H9 (cell line): Measurements from ENCODE around the gene CLK3. TPM values are rescaled to one million over a fixed set of nuclear protein-coding genes. Genes with fewer than 3 reads are reported as not detected.

ENCODE experiments used
- DNase-seq: peaks from one replicate; pipeline ENCODE4 v3.0.0-alpha.2; 2017
- H2AFZ ChIP-seq: one replicate; pipeline ENCODE4 v1.6.1; 2013; ENCODE audit warnings: mild to moderate bottlenecking, low read length, control low read depth, moderate library complexity
- H2AK5ac ChIP-seq: 2 replicates; pipeline ENCODE4 v1.6.1; 2013; ENCODE audit warnings: low read length, control low read depth, mixed read lengths; ENCODE audit not compliant: insufficient read length
- H2BK120ac ChIP-seq: one replicate; pipeline ENCODE4 v1.6.1; 2013; ENCODE audit warnings: low read depth, mild to moderate bottlenecking, low read length, control low read depth, inconsistent platforms; ENCODE audit not compliant: poor library complexity, severe bottlenecking
- H2BK12ac ChIP-seq: 2 replicates; pipeline ENCODE4 v1.6.1; 2013; ENCODE audit warnings: low read length, control low read depth, mixed read lengths, low read depth; ENCODE audit not compliant: insufficient read length
- H2BK15ac ChIP-seq: 2 replicates; pipeline ENCODE4 v1.6.1; 2013; ENCODE audit warnings: low read depth, low read length, control low read depth
- H2BK20ac ChIP-seq: one replicate; pipeline ENCODE4 v1.6.1; 2013; ENCODE audit warnings: low read depth, mild to moderate bottlenecking, low read length, control low read depth, inconsistent platforms; ENCODE audit not compliant: poor library complexity, severe bottlenecking
- H2BK5ac ChIP-seq: 2 replicates; pipeline ENCODE4 v1.6.1; 2013; ENCODE audit warnings: low read length, control low read depth, mixed read lengths; ENCODE audit not compliant: insufficient read length
- H3K14ac ChIP-seq: 2 replicates; pipeline ENCODE4 v1.6.1; 2013; ENCODE audit warnings: low read length, control low read depth; ENCODE audit not compliant: insufficient read depth
- H3K18ac ChIP-seq: 2 replicates; pipeline ENCODE4 v1.6.1; 2013; ENCODE audit warnings: low read depth, mild to moderate bottlenecking, mixed read lengths, low read length, control low read depth; ENCODE audit not compliant: insufficient read length
- H3K23ac ChIP-seq: 2 replicates; pipeline ENCODE4 v1.6.1; 2013; ENCODE audit warnings: low read length, control low read depth, mixed read lengths, low read depth; ENCODE audit not compliant: insufficient read length
- H3K23me2 ChIP-seq: 2 replicates; pipeline ENCODE4 v1.6.1; 2013; ENCODE audit warnings: low read depth, mild to moderate bottlenecking, mixed read lengths, low read length, control low read depth; ENCODE audit not compliant: insufficient read length, poor library complexity, severe bottlenecking
- H3K27ac ChIP-seq: 2 replicates; pipeline ENCODE4 v1.5.1; 2013; ENCODE audit warnings: low read length, control low read depth, mixed read lengths, low read depth; ENCODE audit not compliant: insufficient read length
- H3K27me3 ChIP-seq: 2 replicates; pipeline ENCODE4 v1.6.1; 2013; ENCODE audit warnings: low read length, control low read depth, inconsistent platforms; ENCODE audit not compliant: insufficient read depth
- H3K4ac ChIP-seq: 2 replicates; pipeline ENCODE4 v1.6.1; 2013; ENCODE audit warnings: low read depth, mild to moderate bottlenecking, control low read depth, inconsistent platforms, low read length, moderate library complexity
- H3K4me1 ChIP-seq: 2 replicates; pipeline ENCODE4 v1.6.1; 2013; ENCODE audit warnings: low read length, control low read depth, inconsistent platforms; ENCODE audit not compliant: insufficient read depth
- H3K4me2 ChIP-seq: 2 replicates; pipeline ENCODE4 v1.6.1; 2013; ENCODE audit warnings: low read length, control low read depth, mixed read lengths; ENCODE audit not compliant: insufficient read length, insufficient read depth
- H3K56ac ChIP-seq: 2 replicates; pipeline ENCODE4 v1.6.1; 2013; ENCODE audit warnings: low read depth, mild to moderate bottlenecking, mixed read lengths, low read length, control low read depth; ENCODE audit not compliant: insufficient read length
- H3K79me1 ChIP-seq: 2 replicates; pipeline ENCODE4 v1.6.1; 2013; ENCODE audit warnings: low read depth, mild to moderate bottlenecking, moderate library complexity, low read length, control low read depth, inconsistent platforms; ENCODE audit not compliant: insufficient read depth, poor library complexity, severe bottlenecking
- H3K79me2 ChIP-seq: 2 replicates; pipeline ENCODE4 v1.6.1; 2013; ENCODE audit warnings: low read length, control low read depth, inconsistent platforms; ENCODE audit not compliant: insufficient read depth
- H3K9ac ChIP-seq: 2 replicates; pipeline ENCODE4 v1.6.1; 2013; ENCODE audit warnings: low read length, control low read depth, mixed read lengths; ENCODE audit not compliant: insufficient read length; ENCODE audit errors: extremely low read depth
- H3K9me3 ChIP-seq: one replicate; pipeline ENCODE4 v1.6.1; 2013; ENCODE audit warnings: low read depth, low read length, inconsistent platforms; ENCODE audit not compliant: control insufficient read depth
- H3T11ph ChIP-seq: one replicate; pipeline ENCODE4 v1.6.1; 2013; ENCODE audit warnings: mild to moderate bottlenecking, low read length, control low read depth, inconsistent platforms
- H4K20me1 ChIP-seq: one replicate; pipeline ENCODE4 v1.6.1; 2013; ENCODE audit not compliant: control insufficient read depth, insufficient read length, insufficient read depth
- H4K5ac ChIP-seq: 2 replicates; pipeline ENCODE4 v1.6.1; 2013; ENCODE audit warnings: low read depth, mild to moderate bottlenecking, mixed read lengths, low read length, control low read depth; ENCODE audit not compliant: insufficient read length
- H4K8ac ChIP-seq: replicated peaks from 2 replicates; pipeline ENCODE4 v1.6.1; 2013; ENCODE audit warnings: low read length, control low read depth, mixed read lengths, low read depth; ENCODE audit not compliant: insufficient read length
- H4K91ac ChIP-seq: 2 replicates; pipeline ENCODE4 v1.6.1; 2013; ENCODE audit warnings: low read depth, mild to moderate bottlenecking, moderate library complexity, mixed read lengths, low read length, control low read depth; ENCODE audit not compliant: insufficient read length
- H3K27ac Mint-ChIP-seq, 3 experiments: 2 replicates in 2 of 3; 3 replicates in 1 of 3; pipeline ENCODE4 v1.8.0; 2020 to 2021; ENCODE audit warnings: mixed read lengths in 3 of 3, mild to moderate bottlenecking in 1 of 3, moderate library complexity in 1 of 3
- H3K27me3 Mint-ChIP-seq: 2 replicates; pipeline ENCODE4 v1.8.0; 2021; ENCODE audit warnings: low read depth, mild to moderate bottlenecking, moderate library complexity, mixed read lengths
- H3K36me3 Mint-ChIP-seq, 3 experiments: 2 replicates in 2 of 3; 3 replicates in 1 of 3; pipeline ENCODE4 v1.8.0; 2020 to 2021; ENCODE audit warnings: low read depth in 3 of 3, mixed read lengths in 3 of 3; ENCODE audit not compliant: insufficient read depth in 1 of 3
- H3K4me1 Mint-ChIP-seq, 2 experiments: 2 replicates each; pipeline ENCODE4 v1.8.0; 2020; ENCODE audit warnings: mixed read lengths in 2 of 2
- H3K4me3 Mint-ChIP-seq, 2 experiments: 2 replicates in 1 of 2; 3 replicates in 1 of 2; pipeline ENCODE4 v1.8.0; 2020 to 2021; ENCODE audit warnings: mild to moderate bottlenecking in 2 of 2, mixed read lengths in 2 of 2, moderate library complexity in 1 of 2
- H3K9me3 Mint-ChIP-seq, 2 experiments: 2 replicates in 1 of 2; 3 replicates in 1 of 2; pipeline ENCODE4 v1.8.0; 2020; ENCODE audit warnings: mild to moderate bottlenecking in 2 of 2, mixed read lengths in 2 of 2, moderate library complexity in 1 of 2
- WGBS: extraction: QIAGEN DNeasy Blood & Tissue Kit; methylation state at CpG from one replicate; pipeline ENCODE4 v1.1.7; 2013; ENCODE audit warnings: missing lambda C conversion rate, low lambda C conversion rate, mixed read lengths; ENCODE audit not compliant: insufficient read length; ENCODE audit errors: extremely low coverage; 5-methylcytosine and 5-hydroxymethylcytosine counted together
- total RNA-seq: library from RNA; stranded (reverse); gene quantifications from 2 replicates; pipeline ENCODE4 v1.2.1, GENCODE V29; 2021
- TF ChIP-seq, protein P1 (sequence below): fragments of 200-600 bp; sonication (generic); conservative IDR thresholded peaks from 3 replicates; pipeline ENCODE4 v1.8.0; 2021; ENCODE audit warnings: antibody characterized with exemption, mild to moderate bottlenecking

Gene CLK3
- total RNA-seq, 1 experiment from 2014 or later = 40.8 TPM

DNA sequence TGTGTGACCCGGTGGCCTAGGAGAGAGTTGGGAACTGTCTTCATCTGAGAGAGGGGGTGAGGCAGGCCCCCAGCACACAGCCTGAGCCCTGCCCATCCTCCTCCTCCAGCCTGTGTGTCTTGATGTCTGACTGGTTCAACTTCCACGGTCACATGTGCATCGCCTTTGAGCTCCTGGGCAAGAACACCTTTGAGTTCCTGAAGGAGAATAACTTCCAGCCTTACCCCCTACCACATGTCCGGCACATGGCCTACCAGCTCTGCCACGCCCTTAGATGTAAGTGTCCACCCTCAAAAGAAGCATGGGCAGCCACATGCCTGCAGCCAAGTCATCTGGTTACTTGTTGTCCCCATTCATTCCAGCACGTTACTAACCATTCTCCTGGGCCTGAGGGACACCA lies 10.1 kb downstream of the CLK3 start:
- no peaks in the 10 kb centered on the region for H3K27me3 ChIP-seq
- H2AK5ac ChIP-seq = no peak overlapping the region
- no peak overlapping the region for H3K27ac ChIP-seq
- no peak overlapping the region for H3K4ac ChIP-seq
- H3K4me3 Mint-ChIP-seq = no peak overlapping the region
- H3K9me3 ChIP-seq = no peaks in the 10 kb centered on the region
- no peaks in the 10 kb centered on the region for H3K4me1 ChIP-seq
- no peaks in the 10 kb centered on the region for H4K20me1 ChIP-seq
- TF ChIP-seq, protein P1, sequence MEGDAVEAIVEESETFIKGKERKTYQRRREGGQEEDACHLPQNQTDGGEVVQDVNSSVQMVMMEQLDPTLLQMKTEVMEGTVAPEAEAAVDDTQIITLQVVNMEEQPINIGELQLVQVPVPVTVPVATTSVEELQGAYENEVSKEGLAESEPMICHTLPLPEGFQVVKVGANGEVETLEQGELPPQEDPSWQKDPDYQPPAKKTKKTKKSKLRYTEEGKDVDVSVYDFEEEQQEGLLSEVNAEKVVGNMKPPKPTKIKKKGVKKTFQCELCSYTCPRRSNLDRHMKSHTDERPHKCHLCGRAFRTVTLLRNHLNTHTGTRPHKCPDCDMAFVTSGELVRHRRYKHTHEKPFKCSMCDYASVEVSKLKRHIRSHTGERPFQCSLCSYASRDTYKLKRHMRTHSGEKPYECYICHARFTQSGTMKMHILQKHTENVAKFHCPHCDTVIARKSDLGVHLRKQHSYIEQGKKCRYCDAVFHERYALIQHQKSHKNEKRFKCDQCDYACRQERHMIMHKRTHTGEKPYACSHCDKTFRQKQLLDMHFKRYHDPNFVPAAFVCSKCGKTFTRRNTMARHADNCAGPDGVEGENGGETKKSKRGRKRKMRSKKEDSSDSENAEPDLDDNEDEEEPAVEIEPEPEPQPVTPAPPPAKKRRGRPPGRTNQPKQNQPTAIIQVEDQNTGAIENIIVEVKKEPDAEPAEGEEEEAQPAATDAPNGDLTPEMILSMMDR = no peak
- H3T11ph ChIP-seq = no peak overlapping the region
- no peak for DNase-seq
- peaks cover 3% of the 10 kb centered on the region for H3K79me1 ChIP-seq
- H3K14ac ChIP-seq = no peak overlapping the region
- no peak overlapping the region for H2BK5ac ChIP-seq
- no peak overlapping the region for H4K91ac ChIP-seq
- H2BK120ac ChIP-seq = no peak overlapping the region
- H2BK12ac ChIP-seq = no peak overlapping the region
- no peak overlapping the region for H2AFZ ChIP-seq
- no peak overlapping the region for H2BK15ac ChIP-seq
- no peak overlapping the region for H3K18ac ChIP-seq
- no peak overlapping the region for H3K4me2 ChIP-seq
- H3K23ac ChIP-seq = no peak overlapping the region
- H3K27ac Mint-ChIP-seq = no peak overlapping the region
- no peaks in the 10 kb centered on the region; the same call in 1 of the 2 replicates for H3K27me3 Mint-ChIP-seq
- WGBS = no CpG with 5 or more reads among the region's 6 CpGs
- H4K8ac ChIP-seq = no peak overlapping the region
- no peak overlapping the region for H3K56ac ChIP-seq
- no peaks in the 10 kb centered on the region for H3K23me2 ChIP-seq
- no peak overlapping the region for H2BK20ac ChIP-seq
- no peaks in the 10 kb centered on the region; the same call in 1 of the 2 replicates for H3K79me2 ChIP-seq
- peaks cover 54 to 92% (median 92%) of the 10 kb centered on the region in 3 experiments; a peak in 6 of 7 replicates for H3K36me3 Mint-ChIP-seq
- H3K9me3 Mint-ChIP-seq = no peaks in the 10 kb centered on the region
- H3K4me1 Mint-ChIP-seq = peaks cover 9 to 12% of the 10 kb centered on the region in 2 experiments
- H3K9ac ChIP-seq = no peak overlapping the region
- H4K5ac ChIP-seq = no peak overlapping the region
